Heart right ventricle (tissue), 16 donors: ENCODE data around the gene NEUROD2. TPM values are rescaled to one million over a fixed set of nuclear protein-coding genes. Genes with fewer than 3 reads are reported as not detected.

ENCODE experiments used
- ATAC-seq, 8 donors: fragments of 200-7000 bp; cut with Tn5 transposase; one replicate each; pipeline ENCODE4 v1.9.1; 2020; ENCODE audit warnings: mild to moderate bottlenecking in 8 of 8, moderate library complexity in 8 of 8, moderate number of reproducible peaks in 1 of 8
- DNase-seq, 2 donors: peaks; one replicate each; pipeline ENCODE4 v3.0.0-alpha.2; 2020
- H3K27ac ChIP-seq, 10 donors: fragments of 200-600 bp; sonication (generic) in 2 of 10; one replicate each; pipeline versions ENCODE4 v1.5.0 to v1.8.0; 2020 to 2022; ENCODE audit warnings: mild to moderate bottlenecking in 3 of 10
- H3K27me3 ChIP-seq, 7 donors: fragments of 200-600 bp; one replicate each; pipeline ENCODE4 v1.8.0; 2021 to 2022; ENCODE audit warnings: mild to moderate bottlenecking in 2 of 7
- H3K36me3 ChIP-seq, 9 donors: fragments of 200-600 bp; sonication (generic) in 1 of 9; one replicate each; pipeline versions ENCODE4 v1.5.0 to v1.8.0; 2020 to 2022; ENCODE audit warnings: mild to moderate bottlenecking in 2 of 9
- H3K4me1 ChIP-seq, 9 donors: fragments of 200-600 bp; sonication (generic) in 1 of 9; one replicate each; pipeline versions ENCODE4 v1.5.0 to v1.8.0; 2020 to 2022; ENCODE audit warnings: mild to moderate bottlenecking in 4 of 9
- H3K4me3 ChIP-seq, 10 donors: fragments of 200-600 bp; sonication (generic) in 2 of 10; one replicate each; pipeline versions ENCODE4 v1.5.0 to v1.8.0; 2020 to 2022; ENCODE audit warnings: mild to moderate bottlenecking in 7 of 10, moderate library complexity in 2 of 10
- H3K9me3 ChIP-seq, 11 donors: fragments of 200-600 bp in 10 of 11; sonication (generic) in 2 of 11; one replicate each; pipeline versions ENCODE4 v1.5.0 to v1.8.0; 2013 to 2022; ENCODE audit warnings: mild to moderate bottlenecking in 2 of 11, control low read depth in 1 of 11, moderate library complexity in 1 of 11
- CTCF ChIP-seq, 9 donors: fragments of 200-600 bp; sonication (generic) in 2 of 9; IDR thresholded peaks; one replicate each; pipeline versions ENCODE4 v1.5.0 to v1.8.0; 2021 to 2022; ENCODE audit warnings: antibody characterized with exemption in 9 of 9, mild to moderate bottlenecking in 5 of 9, moderate library complexity in 1 of 9
- WGBS, 2 donors: extraction: QIAGEN DNeasy Blood & Tissue Kit; methylation state at CpG; one replicate each; pipeline ENCODE4 v1.1.7; 2013; ENCODE audit warnings: inconsistent platforms in 1 of 2; 5-methylcytosine and 5-hydroxymethylcytosine counted together
- intact Hi-C, 10 donors: fragments of 100-400 bp; cut with DNase I; formaldehyde crosslinking; loops; one replicate each; pipeline versions ENCODE4 v1.11.1 to v1.14.2; 2022
- polyA plus RNA-seq, 2 donors: library from polyadenylated mRNA; stranded (reverse); fragments of 200-250 nt; gene quantifications; one replicate each; pipeline ENCODE4 v1.2.3, GENCODE V29; 2013
- total RNA-seq, 10 donors: library from RNA; stranded (reverse); fragmentation: NEBNext Ultra II Directional in 3 of 10; extraction: Animal tissue kit (Norgen Biotek cat#: 25700) in 3 of 10; gene quantifications; one replicate each; pipeline versions ENCODE4 v1.2.1 to v1.2.4, GENCODE V29; 2021 to 2023
- donor health status: Arrhythmogenic right ventricular cardiomyopathy.
- donor health status: ischemic (EF 13 %, LVEDD 7.1; RV severe dilation, severe dysfunction).
- donor health status: healthy with polysubstance abuse.
- donor health status: DM: no; HTN: yes; CAD: no.
- donor health status: DM: no; HTN: no; CAD: no.
- donor health status: ischemic (EF 25% LVEDD 6.9; RV normal size, moderate dysfunction).
- donor health status: ischemic (EF 25% LVEDD 5.7; RV mildly dilated, moderate dysfunction).
- donor health status: healthy.
- donor health status: DM: yes; HTN: yes; CAD: no.
- donor health status: Ischemic cardiomyopathy.
- donor health status: ischemic (EF 35%, LVEDD 5.7; RV mildly dilated, moderate dysfunction).
- donor health status: nonischemic (EF 11% LVEDD 7.7; RV severe dilation, severe dysfunction).
- donor health status: DM: yes; HTN: yes; CAD: no.
- donor health status: PGD.
- donor health status: ischemic (EF 29% LVEDD 5.4; RV normal size, mild dysfunction).
- donor health status: nonischemic (EF 23%, LVEDD 6.1; RV moderate dilation, normal function).

The NEUROD2 gene
- total and polyA plus RNA-seq, 12 donors = not detected

- 50 to 53% methylated on average over 16 of the region's 16 CpGs for WGBS, 2 donors
- H3K4me1 ChIP-seq = peaks cover 0 to 25% (median 11%) of the 10 kb centered on the region in 9 donors
- no peak for TF ChIP-seq CTCF (IDR thresholded peaks at IDR 0.05)
- no peak for ATAC-seq
- intact Hi-C loops = loop anchor here in 1 of 10 donors (10.0 kb wide), 1 partner anchor 47 kb away; no protein-coding TSS in a partner anchor
- peaks cover 17 to 64% (median 54%) of the 10 kb centered on the region in 7 donors for H3K27me3 ChIP-seq
- no peaks in the 10 kb centered on the region for H3K36me3 ChIP-seq
- no peak overlapping the region for H3K27ac ChIP-seq
- DNase-seq = no peak
- H3K4me3 ChIP-seq = no peak overlapping the region
- H3K9me3 ChIP-seq = no peaks in the 10 kb centered on the region
Observed at GRCh38 chr17:39627712-39628516, 20.2 kb upstream of the NEUROD2 start.

- Histone ChIP-seq H3K27me3 (peaks cover 17 to 64% (median 53%) of the 10 kb centered on the region in 7 donors), H3K4me3 (peak overlapping the region in 9 of 10 donors; percentile 29 to 50 (median 39)), H3K27ac (no peak overlapping the region), H3K36me3 (no peaks in the 10 kb centered on the region), H3K9me3 (no peaks in the 10 kb centered on the region), H3K4me1 (peaks cover under 1 to 29% (median 12%) of the 10 kb centered on the region in 9 donors)
- intact Hi-C loops = loop anchor here in 1 of 10 donors (10.0 kb wide), 1 partner anchor 48 kb away; no protein-coding TSS in a partner anchor
- 2 to 3% methylated on average over 58 to 72 of the region's 72 CpGs for WGBS, 2 donors
- TF ChIP-seq CTCF (IDR thresholded peaks at IDR 0.05) = no peak
- ATAC-seq (no peak), DNase-seq (no peak)
Observed at GRCh38 chr17:39627047-39627711, 19.5 kb upstream of the NEUROD2 start.

- no peak for ATAC-seq
- Histone ChIP-seq H3K27ac (no peak within 1 kb of the TSS), H3K4me1 (peaks cover 2 to 35% (median 12%) of the 10 kb centered on the region in 9 donors), H3K36me3 (no peaks in the 10 kb centered on the region), H3K4me3 (peak within 1 kb of the TSS in 9 of 10 donors; percentile 29 to 50 (median 39)), H3K27me3 (peaks cover 17 to 64% (median 48%) of the 10 kb centered on the region in 7 donors), H3K9me3 (no peaks in the 10 kb centered on the region)
- intact Hi-C loops = loop anchor here in 1 of 10 donors (10.0 kb wide), 1 partner anchor 48 kb away; no protein-coding TSS in a partner anchor
- TF ChIP-seq CTCF (IDR thresholded peaks at IDR 0.05) = no peak
- no peak for DNase-seq
- 19 to 20% methylated on average over 27 to 29 of the region's 29 CpGs for WGBS, 2 donors
Observed at GRCh38 chr17:39626171-39627046, 18.7 kb upstream of the NEUROD2 start, which contains the start of gene PPP1R1B. PPP1R1B (plus strand) TSS chr17:39626952; CDS start chr17:39627393, 441 bp downstream.
